HepG2 (cell line): ENCODE results near the gene CLPX. TPM values are rescaled to one million over a fixed set of nuclear protein-coding genes. Genes with fewer than 3 reads are reported as not detected.

Source experiments
- AGO1 ChIP-seq: fragments of 200-400 bp; formaldehyde crosslinking; IDR thresholded peaks from 2 replicates; pipeline ENCODE4 v1.6.1; 2017; ENCODE audit warnings: mild to moderate bottlenecking, low read depth, low read length, moderate library complexity; ENCODE audit not compliant: poor library complexity, severe bottlenecking
- KDM5A ChIP-seq: fragments of 200-600 bp; sonication (generic); IDR thresholded peaks from 2 replicates; pipeline ENCODE4 v1.7.0; 2018; ENCODE audit warnings: antibody characterized with exemption, mild to moderate bottlenecking, low read length, borderline replicate concordance
- NCOR1 ChIP-seq: fragments of 200-600 bp; sonication (generic); IDR thresholded peaks from 2 replicates; pipeline ENCODE4 v1.7.0; 2017; ENCODE audit warnings: antibody characterized with exemption, low read length, borderline replicate concordance
- POLR2A ChIP-seq, 2 experiments: IDR thresholded peaks; 2 replicates each; pipeline ENCODE4 v1.6.1; 2011; ENCODE audit warnings: low read depth in 2 of 2, low read length in 2 of 2, mild to moderate bottlenecking in 1 of 2, moderate library complexity in 1 of 2; ENCODE audit not compliant: insufficient read depth in 1 of 2
- REL ChIP-seq: sonication (generic); formaldehyde crosslinking; conservative IDR thresholded peaks from 2 replicates; pipeline ENCODE4 v1.8.0; 2022; ENCODE audit warnings: mild to moderate bottlenecking, missing genetic modification reagents, moderate library complexity
- SCMH1 ChIP-seq: sonication (generic); formaldehyde crosslinking; IDR thresholded peaks from 2 replicates; pipeline ENCODE4 v1.9.0; 2021; ENCODE audit warnings: missing genetic modification reagents, mild to moderate bottlenecking, borderline replicate concordance
- TEAD2 ChIP-seq: sonication (generic); formaldehyde crosslinking; IDR thresholded peaks from 2 replicates; pipeline ENCODE4 v1.9.0; 2021; ENCODE audit warnings: missing genetic modification reagents
- ZNF652 ChIP-seq: IDR thresholded peaks from 2 replicates; pipeline ENCODE4 v1.6.1; 2016; ENCODE audit warnings: low read depth, borderline replicate concordance
- ZNF672 ChIP-seq: sonication (generic); formaldehyde crosslinking; IDR thresholded peaks from 2 replicates; pipeline ENCODE4 v1.8.1; 2022; ENCODE audit warnings: missing genetic modification reagents
- ZSCAN21 ChIP-seq: sonication (generic); formaldehyde crosslinking; IDR thresholded peaks from 2 replicates; pipeline ENCODE4 v1.8.0; 2022; ENCODE audit warnings: mild to moderate bottlenecking, missing genetic modification reagents, moderate library complexity, borderline replicate concordance
- polyA plus RNA-seq, 8 experiments: library from polyadenylated mRNA; depleted of rRNA in 3 of 8; stranded (reverse) in 7 of 8; unstranded in 1 of 8; fragments of >200 nt; fragmentation: Illumina TruSeq in 4 of 8; extraction: Trizol in 4 of 8; gene quantifications; 2 replicates each; pipeline versions ENCODE4 v1.2.1 to v1.2.3, GENCODE V29; 2011 to 2016; ENCODE audit warnings: low read depth in 4 of 8, missing spikeins in 1 of 8, mixed read lengths in 1 of 8; ENCODE audit not compliant: insufficient read depth in 1 of 8
- total RNA-seq, 5 experiments: library from RNA; depleted of rRNA; stranded (reverse); fragments of >200 nt; fragmentation: Illumina TruSeq; extraction: Trizol; gene quantifications; 2 replicates each; pipeline ENCODE4 v1.2.3, GENCODE V29; 2016; ENCODE audit warnings: low read depth in 1 of 5
- TF ChIP-seq, protein P1 (sequence below): sonication (generic); formaldehyde crosslinking; IDR thresholded peaks from 2 replicates; pipeline ENCODE4 v1.4.0; 2020; ENCODE audit warnings: mild to moderate bottlenecking, missing genetic modification reagents, borderline replicate concordance
- TF ChIP-seq, protein P2 (sequence below): IDR thresholded peaks from 2 replicates; pipeline ENCODE4 v1.6.1; 2012; ENCODE audit warnings: low read depth, low read length, improper control_type of control experiment
- TF ChIP-seq, protein P3 (sequence below): sonication (generic); formaldehyde crosslinking; IDR thresholded peaks from 2 replicates; pipeline ENCODE4 v1.4.0; 2020; ENCODE audit warnings: mild to moderate bottlenecking, missing genetic modification reagents
- TF ChIP-seq, protein P4 (sequence below): IDR thresholded peaks from 2 replicates; pipeline ENCODE4 v1.6.1; 2016; ENCODE audit warnings: missing genetic modification reagents, missing compliant biosample characterization

The CLPX gene
- total and polyA plus RNA-seq, 2 of the 13 experiments (the other 11 are each of a cell fraction or from before 2014, with no cell fraction given) = 33.9 to 61.3 TPM

DNA sequence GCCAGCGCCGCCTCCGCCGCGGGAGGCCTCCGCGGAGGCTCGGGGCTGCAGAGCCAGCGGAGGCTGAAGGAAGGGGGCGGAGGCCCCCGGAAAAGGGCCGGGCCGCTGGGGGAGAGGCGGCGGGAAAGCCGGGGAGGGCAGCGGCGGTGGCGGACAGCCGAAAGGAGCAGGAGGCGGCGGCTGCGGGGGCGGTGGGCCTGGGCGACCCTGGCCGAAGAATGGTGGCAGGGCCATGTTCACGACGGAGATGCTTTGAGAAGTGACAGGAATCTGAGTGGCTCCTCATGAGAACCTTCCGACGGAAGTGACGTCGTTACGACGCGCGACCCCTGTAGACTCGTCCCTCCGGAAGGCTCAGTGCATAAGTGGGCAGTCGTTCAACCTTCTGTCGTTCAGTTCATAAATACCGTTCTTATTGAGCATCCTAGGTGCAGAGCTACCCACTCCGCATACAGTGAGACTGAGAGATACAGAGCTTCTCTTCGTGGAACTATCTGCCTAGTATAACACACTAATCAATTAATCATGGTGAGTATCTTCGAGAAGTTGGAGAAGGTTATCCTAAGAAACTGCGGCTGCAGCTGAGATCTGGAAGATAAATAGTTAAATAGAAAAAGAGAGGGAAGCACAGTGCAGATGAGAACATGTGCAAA lies 51.5 kb downstream of the CLPX start, which contains the start of gene PDCD7 (continued):
- TF ChIP-seq TEAD2 (no peak), KDM5A (peak; percentile 61; the same call in 1 of the 2 replicates), ZSCAN21 (0 out of 2 replicates have a peak, but pooled peaks have one; percentile 34), ZNF672 (no peak), AGO1 (no peak), ZNF652 (peak; percentile 79), SCMH1 (CRISPR knock-in tag) (no peak), REL (CRISPR knock-in tag) (no peak), POLR2A (IDR thresholded peaks at IDR 0.05; ENCODE audit: insufficient read depth in 1 of 2, low read depth in 2 of 2, low read length in 2 of 2) (peak; percentile 93 to 97), NCOR1 (no peak)
- TF ChIP-seq, protein P1, sequence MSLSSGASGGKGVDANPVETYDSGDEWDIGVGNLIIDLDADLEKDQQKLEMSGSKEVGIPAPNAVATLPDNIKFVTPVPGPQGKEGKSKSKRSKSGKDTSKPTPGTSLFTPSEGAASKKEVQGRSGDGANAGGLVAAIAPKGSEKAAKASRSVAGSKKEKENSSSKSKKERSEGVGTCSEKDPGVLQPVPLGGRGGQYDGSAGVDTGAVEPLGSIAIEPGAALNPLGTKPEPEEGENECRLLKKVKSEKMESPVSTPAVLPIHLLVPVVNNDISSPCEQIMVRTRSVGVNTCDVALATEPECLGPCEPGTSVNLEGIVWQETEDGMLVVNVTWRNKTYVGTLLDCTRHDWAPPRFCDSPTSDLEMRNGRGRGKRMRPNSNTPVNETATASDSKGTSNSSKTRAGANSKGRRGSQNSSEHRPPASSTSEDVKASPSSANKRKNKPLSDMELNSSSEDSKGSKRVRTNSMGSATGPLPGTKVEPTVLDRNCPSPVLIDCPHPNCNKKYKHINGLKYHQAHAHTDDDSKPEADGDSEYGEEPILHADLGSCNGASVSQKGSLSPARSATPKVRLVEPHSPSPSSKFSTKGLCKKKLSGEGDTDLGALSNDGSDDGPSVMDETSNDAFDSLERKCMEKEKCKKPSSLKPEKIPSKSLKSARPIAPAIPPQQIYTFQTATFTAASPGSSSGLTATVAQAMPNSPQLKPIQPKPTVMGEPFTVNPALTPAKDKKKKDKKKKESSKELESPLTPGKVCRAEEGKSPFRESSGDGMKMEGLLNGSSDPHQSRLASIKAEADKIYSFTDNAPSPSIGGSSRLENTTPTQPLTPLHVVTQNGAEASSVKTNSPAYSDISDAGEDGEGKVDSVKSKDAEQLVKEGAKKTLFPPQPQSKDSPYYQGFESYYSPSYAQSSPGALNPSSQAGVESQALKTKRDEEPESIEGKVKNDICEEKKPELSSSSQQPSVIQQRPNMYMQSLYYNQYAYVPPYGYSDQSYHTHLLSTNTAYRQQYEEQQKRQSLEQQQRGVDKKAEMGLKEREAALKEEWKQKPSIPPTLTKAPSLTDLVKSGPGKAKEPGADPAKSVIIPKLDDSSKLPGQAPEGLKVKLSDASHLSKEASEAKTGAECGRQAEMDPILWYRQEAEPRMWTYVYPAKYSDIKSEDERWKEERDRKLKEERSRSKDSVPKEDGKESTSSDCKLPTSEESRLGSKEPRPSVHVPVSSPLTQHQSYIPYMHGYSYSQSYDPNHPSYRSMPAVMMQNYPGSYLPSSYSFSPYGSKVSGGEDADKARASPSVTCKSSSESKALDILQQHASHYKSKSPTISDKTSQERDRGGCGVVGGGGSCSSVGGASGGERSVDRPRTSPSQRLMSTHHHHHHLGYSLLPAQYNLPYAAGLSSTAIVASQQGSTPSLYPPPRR (CRISPR knock-in tag) = no peak
- TF ChIP-seq, protein P2, sequence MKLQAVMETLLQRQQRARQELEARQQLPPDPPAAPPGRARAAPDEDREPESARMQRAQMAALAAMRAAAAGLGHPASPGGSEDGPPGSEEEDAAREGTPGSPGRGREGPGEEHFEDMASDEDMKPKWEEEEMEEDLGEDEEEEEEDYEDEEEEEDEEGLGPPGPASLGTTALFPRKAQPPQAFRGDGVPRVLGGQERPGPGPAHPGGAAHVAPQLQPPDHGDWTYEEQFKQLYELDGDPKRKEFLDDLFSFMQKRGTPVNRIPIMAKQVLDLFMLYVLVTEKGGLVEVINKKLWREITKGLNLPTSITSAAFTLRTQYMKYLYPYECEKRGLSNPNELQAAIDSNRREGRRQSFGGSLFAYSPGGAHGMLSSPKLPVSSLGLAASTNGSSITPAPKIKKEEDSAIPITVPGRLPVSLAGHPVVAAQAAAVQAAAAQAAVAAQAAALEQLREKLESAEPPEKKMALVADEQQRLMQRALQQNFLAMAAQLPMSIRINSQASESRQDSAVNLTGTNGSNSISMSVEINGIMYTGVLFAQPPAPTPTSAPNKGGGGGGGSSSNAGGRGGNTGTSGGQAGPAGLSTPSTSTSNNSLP = no peak
- TF ChIP-seq, protein P3, sequence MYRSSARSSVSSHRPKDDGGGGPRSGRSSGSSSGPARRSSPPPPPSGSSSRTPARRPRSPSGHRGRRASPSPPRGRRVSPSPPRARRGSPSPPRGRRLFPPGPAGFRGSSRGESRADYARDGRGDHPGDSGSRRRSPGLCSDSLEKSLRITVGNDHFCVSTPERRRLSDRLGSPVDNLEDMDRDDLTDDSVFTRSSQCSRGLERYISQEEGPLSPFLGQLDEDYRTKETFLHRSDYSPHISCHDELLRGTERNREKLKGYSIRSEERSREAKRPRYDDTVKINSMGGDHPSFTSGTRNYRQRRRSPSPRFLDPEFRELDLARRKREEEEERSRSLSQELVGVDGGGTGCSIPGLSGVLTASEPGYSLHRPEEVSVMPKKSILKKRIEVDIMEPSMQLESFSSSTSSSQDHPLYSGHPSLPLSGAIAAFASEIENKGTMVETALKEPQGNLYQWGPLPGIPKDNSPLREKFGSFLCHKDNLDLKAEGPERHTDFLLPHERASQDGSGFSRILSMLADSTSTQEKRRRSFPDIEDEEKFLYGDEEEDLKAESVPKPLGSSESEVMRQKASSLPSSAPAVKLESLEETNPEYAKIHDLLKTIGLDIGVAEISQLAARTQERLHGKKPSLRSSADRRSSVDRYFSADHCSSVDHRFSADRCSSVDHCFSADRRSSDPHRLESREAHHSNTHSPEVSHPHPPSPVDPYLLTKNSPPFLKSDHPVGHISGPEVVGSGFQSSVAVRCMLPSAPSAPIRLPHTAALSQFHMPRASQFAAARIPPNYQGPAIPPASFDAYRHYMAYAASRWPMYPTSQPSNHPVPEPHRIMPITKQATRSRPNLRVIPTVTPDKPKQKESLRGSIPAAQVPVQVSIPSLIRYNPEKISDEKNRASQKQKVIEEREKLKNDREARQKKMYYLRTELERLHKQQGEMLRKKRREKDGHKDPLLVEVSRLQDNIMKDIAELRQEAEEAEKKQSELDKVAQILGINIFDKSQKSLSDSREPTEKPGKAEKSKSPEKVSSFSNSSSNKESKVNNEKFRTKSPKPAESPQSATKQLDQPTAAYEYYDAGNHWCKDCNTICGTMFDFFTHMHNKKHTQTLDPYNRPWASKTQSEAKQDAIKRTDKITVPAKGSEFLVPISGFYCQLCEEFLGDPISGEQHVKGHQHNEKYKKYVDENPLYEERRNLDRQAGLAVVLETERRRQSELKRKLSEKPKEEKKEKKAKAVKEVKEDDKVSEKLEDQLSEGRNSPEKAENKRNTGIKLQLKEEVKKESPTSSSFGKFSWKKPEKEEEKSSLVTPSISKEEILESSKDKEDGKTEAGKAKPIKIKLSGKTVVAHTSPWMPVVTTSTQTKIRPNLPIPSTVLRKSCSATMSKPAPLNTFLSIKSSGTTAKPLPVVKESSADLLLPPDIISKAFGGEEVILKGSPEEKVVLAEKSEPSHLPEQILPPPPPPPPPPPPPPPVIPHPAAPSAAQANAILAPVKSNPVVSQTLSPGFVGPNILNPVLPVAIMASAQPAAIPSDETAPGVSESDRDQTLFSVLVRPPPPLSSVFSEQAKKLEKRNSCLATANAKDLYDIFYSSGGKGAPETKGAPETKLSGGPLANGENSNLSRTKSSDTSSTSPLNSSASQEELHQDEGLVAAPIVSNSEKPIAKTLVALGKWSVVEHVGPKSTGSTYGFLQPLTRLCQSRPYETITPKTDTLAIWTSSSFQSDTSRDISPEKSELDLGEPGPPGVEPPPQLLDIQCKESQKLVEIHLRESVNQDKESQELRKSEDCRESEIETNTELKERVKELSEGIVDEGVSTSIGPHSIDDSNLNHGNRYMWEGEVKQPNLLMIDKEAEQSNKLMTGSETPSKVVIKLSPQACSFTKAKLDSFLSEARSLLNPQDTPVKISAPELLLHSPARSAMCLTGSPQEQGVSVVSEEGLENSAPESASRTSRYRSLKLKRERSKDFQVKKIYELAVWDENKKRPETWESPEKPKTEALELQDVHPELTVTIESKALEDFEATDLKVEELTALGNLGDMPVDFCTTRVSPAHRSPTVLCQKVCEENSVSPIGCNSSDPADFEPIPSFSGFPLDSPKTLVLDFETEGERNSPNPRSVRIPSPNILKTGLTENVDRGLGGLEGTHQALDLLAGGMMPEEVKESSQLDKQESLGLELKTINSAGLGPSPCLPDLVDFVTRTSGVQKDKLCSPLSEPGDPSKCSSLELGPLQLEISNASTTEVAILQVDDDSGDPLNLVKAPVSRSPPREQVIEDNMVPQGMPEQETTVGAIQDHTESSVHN (CRISPR knock-in tag) = no peak
- TF ChIP-seq, protein P4, sequence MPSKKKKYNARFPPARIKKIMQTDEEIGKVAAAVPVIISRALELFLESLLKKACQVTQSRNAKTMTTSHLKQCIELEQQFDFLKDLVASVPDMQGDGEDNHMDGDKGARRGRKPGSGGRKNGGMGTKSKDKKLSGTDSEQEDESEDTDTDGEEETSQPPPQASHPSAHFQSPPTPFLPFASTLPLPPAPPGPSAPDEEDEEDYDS (CRISPR knock-in tag) = peak; percentile 93
